Measurements from ENCODE around the gene RSL24D1.
A peak's percentile ranks its signal among the peaks of the same experiment; 100 is the strongest.

RSL24D1 gene

DNA sequence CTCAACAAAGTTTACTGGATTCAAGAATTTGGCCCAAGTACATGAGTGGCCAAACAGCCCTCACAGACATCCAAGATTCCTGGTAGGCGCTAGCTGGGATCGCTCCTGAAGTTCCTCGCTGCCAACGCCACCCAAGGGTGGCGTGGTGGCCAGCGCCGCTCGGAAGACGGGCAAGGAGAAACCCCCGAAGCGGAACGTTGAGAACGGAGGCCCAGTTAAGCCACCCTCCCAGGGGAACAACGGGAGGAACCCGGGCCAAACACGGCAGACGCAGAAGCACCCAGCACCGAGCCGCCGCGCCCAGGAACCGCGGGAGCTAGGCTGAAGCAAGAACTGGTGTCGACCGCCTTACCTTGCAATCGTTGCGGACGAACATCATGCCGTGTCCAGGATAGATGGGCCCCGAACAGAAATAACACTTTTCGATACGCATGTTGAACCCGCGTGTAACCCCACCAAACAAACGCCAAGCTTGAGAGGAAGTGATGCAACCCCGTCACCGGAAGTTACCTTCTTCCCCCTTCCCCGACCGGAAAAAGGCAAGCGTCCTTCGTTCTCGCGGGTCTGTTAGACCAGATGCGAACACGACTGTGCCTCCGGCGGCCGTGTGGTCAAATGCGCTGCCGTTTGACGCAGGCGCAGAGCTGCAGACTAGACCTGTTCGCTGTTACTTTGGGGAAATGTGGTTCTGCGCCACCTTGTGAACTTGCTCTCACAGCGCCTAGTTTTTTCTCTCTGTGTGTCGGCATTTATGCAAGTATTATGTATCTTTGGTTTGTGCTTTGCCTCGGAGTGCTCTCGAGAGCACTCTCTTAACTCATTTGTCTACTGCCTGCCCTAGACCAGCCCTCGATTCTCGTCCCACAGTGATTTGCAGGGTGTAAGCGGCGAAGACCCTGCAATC is at the start of gene RSL24D1:
Gene RSL24D1 (minus strand): TSS at position 484 of the 904 bp plus-strand sequence. CDS start 51 bp downstream, at position 433.
- peak; percentile 96 for DNase-seq (ENCODE audit: low spot score)

DNA sequence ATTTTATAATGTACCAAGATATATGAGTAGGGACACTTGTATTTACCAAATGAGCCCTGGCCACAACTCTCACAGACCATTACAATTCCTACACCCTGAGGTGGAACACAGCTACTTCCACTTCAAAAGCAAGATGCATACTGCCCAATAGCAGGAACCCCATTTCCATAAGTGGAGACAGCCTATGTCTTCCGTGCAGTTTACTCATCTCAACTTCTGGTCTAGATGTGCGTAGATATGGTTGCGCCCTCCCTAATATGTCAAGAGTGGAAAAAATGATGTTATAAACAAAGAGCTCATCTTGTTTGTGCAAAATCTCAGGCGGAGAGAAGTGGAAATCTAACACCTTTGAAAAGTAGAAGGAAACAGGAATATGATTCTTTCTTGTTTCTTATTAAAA is 48.3 kb upstream of the RSL24D1 start:
- no peak for DNase-seq (ENCODE audit: low spot score)

DNA sequence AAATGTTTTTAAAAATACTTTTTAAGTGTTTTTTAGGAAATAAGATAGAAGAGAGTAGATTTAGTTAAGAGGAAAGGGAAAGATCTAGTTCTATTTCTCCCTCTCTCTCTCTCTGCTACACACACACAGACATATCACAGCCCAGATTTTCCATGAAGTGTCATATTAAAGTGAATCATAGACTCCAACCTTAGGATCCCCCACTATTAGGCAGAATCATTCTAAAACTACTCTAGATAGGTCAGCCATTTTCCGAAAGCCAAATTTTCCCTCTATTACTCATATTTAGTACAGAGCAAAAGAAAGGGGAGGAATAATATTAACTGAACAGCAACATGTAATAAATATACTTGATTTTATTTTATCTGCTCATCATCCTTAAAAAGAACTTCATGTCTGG is 45.1 kb upstream of the RSL24D1 start:
- no peak for DNase-seq (ENCODE audit: low spot score)

DNA sequence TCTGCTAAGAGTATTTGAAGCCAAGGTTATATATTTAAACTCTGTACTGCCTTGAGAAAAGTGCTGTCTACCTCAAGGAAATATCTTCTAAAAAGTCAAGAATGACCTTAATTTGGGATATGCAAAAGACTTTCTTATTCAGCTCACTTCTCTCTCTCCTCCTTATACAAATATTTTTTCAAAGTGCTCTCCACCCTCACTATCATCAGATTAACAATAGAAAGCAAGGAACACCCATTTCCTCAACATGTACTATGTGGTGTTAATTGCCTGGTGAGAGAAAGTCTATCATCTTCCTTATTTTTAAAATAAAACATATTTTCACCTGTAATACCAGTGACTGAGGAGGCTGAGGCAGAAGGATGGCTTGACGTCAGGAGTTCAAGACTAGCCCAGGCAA is 44.4 kb upstream of the RSL24D1 start:
- no peak for DNase-seq (ENCODE audit: low spot score)

DNA sequence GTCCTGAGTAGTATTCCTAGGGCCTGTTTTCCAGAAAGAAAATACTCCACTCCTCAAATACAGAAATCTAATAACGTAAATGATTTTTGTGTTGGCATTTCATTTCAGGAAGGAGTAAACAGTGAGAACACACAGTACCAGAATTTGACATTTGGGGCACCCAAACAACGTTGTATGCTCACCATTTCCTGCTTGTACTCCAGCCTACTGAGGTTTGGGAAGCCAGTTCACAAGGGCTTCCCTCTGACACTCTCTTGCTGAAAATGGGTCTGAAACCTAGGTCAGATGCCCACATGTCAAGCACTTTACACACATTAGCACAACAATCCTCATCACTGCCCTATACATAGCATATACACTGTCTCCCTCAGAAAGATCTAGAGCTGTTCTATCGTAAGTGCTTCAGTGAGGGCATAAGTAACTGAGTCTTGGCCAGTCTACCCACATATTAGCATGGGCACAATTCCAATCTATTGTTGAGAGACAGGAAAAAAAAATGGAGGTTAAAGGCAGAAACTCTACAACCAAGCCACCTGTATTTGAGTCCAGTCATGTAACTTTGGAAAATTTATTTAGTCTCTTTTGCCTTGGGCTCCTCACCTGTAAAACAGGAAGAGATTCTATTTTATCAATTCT is 43.5 kb upstream of the RSL24D1 start:
- no peak for DNase-seq (ENCODE audit: low spot score)

DNA sequence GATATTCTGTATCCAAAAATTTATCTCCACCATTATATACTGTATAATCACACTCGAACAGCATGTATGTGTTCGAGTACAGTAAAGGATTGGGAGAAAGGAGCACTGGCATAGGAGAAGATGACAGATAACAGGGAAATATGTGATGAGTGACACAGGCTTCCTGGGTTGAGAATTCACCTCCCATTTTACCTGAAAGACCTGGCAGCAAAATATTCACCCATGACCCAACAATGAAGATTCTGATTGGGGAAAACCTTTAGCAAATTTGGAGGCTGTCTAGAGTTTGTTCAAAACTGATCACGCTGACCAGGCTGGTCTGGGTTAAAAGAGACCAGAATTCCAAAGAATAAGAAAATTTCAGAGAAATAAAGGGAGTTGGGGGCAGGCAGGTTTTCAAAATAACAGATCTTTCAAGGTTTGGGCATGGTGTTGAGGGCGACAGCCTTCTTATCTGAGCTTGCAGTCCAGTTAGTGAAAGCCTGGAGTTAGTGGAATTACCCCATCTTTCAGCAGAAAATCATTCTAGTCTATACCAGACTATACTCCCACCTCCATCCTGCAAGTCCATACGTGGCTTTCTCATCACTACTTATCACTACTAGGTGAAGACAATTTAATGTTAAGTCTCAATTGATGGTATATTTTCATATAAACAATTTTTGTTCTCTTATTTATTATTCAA is 42.8 kb upstream of the RSL24D1 start:
- DNase-seq (ENCODE audit: low spot score), result no peak

DNA sequence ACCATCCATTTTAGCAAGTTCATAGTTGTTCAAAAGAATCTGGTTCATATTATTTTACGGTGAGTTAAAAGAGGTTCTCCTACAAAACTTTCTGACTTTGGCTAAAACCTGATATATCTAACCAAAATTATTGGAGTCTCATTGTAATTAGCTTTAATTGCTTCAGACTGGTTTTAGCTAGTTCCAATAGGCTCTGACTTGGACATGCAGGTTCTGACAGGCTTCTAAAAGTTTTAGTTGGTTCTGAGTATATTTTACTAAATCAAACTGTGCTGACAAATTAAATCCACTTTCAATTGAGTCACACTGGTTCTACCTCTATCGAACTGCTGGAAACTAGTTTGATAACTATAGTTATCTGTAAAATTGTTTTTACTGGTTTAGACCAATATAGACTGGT is 42.1 kb upstream of the RSL24D1 start:
- no peak for DNase-seq (ENCODE audit: low spot score)

DNA sequence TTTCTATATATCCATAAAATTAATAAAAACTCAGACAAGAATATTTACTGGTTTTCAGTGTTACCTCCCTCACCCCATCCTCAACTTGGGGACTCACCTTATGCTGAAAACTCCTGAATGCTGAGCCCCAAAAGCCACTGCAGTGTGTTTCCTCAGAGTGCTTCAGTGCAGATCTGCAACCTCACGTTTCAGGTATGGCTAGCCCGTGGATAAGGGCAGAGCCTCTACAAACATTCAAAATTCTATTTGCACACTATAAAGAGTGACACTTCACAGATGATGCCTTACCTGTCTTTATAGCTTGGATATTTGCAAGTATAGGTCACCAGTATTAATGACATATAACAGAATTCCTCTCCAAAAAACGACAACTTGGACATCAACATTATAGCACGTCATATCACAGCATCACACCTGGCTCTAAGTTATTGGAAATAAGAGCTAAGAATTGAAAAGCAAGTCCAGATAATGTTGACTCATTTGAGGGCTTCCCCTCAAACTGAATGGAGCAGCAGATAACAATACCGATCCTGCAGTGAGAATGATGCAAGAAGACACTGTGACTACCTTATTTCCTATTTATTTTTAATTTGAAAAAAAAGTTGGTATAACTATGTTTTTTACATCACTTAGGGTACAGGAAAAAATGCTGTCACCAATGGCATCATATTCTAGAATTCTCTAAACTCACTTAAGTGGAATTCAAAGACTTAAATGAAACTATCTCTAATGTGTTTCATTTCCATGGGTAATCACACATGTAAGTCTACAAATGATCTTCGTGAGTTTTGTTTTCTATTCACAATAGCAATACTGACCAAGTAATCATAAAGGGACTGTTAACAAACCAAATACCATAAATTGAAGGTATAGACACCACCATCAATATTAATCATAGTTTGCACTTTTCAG is 40.7 kb upstream of the RSL24D1 start:
- peak; percentile 15 for DNase-seq (ENCODE audit: low spot score)

DNA sequence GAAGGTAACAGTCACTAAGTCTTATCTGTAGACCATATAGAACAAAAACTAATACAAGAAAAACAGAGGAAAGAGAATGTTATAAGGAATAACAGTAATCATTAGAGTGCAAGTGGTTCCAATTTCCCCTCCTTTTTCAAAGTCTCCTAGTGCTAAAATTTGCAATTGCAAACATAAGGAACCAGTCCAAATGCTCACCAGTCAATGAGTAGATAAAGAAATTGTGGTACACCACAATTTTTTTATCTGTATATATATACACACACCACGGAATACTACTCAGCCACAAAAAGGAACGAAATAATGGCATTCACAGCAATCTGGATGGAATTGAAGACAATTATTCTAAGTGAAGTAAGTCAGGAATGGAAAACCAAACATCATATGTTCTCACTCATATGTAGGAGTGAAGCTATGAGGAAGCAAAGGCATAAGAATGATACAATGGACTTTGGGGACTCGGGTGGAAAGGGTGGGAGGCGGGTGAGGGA is 38.9 kb upstream of the RSL24D1 start:
- no peak for DNase-seq (ENCODE audit: low spot score)

DNA sequence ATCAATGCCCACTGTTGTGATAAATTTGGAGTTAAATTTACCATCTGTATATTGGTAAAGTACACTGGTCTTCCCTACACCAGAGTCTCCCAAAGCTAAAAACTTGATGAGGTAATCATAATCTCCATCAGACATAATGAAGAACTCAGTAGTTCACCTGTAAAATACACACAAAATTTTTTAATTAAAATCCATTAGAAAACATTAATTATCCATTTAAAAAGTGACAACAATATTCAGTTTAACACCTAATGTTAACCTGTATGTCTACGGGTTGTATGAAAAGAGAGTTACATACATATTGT is 38.0 kb upstream of the RSL24D1 start:
- no peak for DNase-seq (ENCODE audit: low spot score)

DNA sequence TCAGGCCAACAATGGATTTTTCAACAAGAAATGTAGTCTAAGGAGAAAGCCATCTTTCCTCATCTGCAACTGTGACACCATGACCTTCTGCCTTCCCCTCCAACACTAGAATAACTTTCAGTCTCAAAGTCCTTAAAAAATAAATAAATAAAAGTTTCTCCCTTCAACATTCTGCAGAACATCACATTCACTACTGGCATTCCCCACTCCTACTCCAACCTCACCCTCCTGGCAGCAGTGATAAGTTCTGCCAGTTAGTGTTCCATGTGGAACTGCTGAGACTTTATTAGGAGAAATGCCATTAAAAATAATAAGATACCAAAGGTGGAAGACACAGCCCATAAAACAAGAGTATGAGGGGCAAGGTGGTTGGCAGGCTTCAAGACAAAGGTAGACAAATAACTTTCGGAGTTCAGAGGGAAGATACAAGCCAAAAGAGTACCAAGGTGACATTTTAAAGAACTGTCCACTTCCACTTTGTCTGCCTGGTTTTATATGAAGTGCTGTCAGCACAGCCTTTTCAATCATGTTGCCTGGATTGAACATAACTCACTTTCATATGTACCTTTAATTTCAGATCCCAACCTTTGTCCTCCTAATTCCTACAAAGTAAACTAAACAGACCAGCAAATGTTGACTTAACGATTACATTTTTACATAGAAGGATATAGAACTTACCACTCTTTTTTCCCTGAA is 37.5 kb upstream of the RSL24D1 start:
- no peak for DNase-seq (ENCODE audit: low spot score)

DNA sequence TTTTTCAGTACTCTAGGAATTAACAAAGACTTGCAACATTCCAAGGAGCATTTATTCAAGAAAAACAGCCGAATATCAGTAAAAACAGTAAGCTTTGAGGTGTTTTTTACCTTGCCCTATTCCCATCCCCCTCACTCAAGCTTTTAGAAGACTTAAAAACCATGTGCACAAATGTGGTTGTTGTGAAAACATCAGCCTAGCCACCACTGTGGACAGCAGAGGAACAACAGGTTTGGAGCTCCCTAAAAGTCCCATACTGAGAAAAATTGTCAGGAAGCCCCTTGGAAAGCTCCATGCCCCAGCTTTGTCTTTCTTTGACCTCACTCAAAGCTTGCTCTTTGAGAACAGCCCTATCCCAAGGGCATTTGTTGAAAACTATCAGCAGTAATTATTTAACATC is 34.7 kb upstream of the RSL24D1 start:
- no peak for DNase-seq (ENCODE audit: low spot score)

DNA sequence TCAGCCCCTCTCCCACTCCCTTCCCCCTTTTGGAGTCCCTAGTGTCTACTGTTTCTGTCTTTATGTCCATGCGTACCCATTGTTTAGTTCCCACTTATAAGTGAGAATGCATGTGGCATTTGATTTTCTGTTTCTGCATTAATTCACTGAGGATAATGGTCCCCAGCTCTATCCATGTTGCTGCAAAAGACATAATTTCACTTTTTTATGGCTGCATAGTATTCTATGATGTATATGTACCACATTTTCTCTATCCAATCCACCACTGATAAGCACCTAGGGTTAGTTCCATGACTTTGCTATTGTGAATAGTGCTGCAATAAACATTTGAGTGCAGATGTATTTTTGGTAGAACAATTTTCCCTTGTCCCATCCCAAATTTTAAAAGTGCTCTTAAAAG is 34.2 kb upstream of the RSL24D1 start:
- no peak for DNase-seq (ENCODE audit: low spot score)

DNA sequence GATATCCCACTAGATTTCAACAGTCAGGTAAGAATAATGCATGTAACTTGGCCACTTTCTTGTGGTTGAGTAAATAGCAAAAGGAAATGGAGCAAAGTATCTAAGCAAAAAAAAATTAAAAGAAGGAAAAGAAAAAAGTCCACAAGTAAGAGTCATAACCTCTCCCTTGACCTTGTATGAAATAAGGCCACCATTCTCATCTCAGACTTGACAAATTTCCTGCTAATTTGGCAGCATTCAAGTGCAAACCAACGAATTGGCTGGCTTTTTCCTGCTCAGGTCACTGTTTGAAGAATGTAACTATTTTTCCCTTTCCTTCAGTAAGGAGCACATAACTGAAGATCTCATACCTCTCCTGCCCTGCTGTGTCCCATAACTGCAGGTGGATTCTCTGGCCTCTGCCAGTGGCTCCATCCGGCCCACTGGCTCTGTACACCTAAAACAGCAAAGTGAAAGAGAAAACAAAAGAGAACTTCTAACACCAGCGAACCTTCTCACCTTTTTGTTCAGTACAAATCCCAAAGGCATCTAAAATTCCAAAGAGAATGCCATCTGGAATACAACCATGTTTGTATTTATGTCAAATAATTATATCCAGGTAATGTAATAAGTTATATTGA is 33.4 kb upstream of the RSL24D1 start:
- no peak for DNase-seq (ENCODE audit: low spot score)

DNA sequence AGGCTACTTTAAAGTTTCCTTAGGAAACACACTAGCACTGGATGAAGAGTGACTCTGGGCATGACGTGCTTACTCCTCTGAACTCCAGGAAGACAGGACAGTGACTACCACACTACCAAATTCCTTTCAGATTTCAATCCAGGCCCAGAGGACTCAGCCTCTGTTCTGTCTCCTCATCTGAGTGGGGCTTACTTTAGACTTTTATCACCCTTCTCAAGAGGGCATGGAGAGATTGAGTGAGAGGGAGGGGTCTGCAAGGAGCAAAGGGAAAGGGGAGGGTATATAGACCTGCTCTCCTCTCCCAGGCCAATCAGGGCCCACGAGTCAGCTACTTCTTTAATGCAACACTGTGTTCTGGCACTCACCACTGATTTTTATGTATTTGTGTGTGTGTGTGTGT is 29.4 kb upstream of the RSL24D1 start:
- DNase-seq (ENCODE audit: low spot score), result no peak

DNA sequence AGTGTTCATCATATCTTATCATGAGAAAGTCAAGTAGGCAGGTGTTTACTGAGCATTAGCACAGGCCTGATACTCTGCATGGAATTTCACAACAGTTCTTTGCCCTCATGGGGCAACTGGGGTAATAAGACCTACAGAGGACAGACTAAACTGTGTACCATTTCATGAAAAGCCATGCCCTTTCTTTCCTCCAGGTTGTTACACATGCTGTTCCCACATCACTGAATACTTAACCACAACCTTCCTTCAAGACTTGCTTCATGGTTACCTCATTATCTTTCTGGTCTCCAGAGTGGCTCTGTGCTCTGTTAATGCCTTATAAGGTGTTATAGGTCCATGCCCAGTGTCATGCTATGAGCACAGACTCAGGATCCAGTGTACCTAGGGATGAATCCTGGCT is 28.2 kb upstream of the RSL24D1 start:
- DNase-seq (ENCODE audit: low spot score), result no peak

DNA sequence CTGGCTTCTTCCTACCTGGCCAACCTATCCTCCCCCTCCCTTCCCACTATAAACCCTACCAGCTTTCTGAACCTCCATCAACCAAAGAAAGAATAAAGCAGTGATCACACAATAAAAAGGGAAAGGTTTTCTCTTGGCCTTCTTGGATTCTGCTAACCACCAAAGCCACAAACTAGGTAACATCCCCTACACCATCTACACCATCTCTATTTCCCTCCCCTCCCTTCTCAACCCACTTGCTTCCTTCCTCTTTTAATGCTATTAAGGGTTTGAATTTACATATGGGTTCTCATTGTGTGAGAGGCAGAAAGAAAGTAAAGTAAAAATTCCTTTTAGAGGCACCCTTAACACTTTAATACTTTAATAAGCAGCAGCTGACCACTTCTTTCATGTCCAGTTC is 25.8 kb upstream of the RSL24D1 start:
- DNase-seq (ENCODE audit: low spot score), result no peak

DNA sequence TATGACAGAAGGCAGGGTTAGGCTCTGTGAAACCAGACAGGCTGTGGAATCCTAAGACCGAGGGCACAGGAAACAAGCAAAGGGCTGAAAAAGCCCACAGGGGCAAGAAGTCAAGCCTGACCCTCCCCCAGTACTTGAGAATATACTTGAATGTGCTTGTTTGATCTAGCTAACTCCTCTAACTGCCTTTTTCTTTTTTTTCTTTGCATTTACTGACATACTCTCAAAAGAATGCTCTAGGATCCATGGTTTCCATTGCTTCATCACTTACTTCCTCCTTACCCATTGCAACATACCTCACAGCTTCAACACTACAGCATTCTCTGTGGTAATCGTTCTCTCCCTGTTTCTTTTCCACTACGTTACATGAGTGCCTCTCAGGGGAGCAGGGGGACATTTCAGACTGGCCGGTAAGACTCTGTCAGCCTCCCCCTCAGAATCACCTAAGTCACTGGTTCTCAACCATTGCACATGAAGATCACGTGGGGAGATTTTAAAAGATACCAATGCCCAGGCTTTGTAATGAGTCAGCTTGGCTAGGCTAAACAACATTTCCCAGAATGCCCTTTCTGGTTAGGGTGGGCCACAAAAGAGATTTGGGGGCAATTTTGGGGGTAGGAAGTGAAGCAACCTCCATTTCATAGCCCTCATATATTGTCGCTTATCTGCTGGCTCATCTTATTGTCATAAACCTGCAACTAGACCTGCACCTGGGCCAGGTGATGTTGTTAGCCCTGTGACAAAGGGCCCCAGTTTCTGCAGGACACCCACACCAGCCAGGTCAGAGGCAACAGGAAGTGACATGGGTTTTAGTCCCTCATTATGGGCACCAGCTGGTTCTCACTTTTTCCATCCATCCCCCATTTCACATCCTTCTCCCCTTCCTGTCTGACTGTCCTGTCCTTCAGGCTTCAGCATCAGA is 24.6 kb upstream of the RSL24D1 start:
- DNase-seq (ENCODE audit: low spot score), result no peak

DNA sequence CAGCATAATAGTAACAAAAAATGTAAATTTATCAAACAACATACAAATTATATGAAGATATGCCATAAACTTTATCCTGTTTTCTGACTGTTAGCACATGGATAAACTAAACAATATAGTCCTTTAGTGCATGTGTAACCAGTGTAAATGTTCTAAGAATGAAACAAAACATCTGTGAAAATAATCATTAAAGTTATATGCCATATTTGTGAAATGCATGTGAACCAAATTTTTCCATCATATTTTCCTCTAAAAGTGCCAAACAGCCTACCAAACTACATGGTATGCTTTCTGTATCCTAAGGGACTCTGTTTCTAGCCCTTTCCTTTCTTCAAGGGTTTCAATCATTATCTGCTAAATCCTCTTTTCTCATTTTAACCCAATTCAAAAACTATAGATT is 23.9 kb upstream of the RSL24D1 start:
- DNase-seq (ENCODE audit: low spot score), result no peak

DNA sequence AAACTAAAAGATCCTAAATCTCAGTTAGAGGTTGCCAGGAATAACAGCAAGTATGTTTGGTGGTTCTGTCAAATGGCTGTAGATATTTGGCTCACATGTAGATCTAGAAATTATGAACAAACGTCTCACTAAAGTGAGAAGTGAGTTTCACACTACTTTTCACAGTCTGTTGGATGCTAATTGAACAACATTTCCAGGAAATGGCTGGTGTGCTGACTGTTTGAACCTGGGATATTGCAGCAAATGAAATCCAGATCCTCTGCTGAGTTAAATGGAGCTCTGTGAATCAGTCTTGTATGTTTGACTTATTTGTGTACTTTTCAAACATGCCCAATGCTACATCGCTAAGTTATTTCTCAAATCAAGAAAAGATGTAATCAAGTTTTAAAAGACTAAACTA is 21.3 kb upstream of the RSL24D1 start:
- DNase-seq (ENCODE audit: low spot score), result no peak
